Fibroblast of skin of left biceps (primary cell): ENCODE results near the gene GNS.

Experiments
- DNase-seq, 2 experiments: peaks; one replicate each; pipeline ENCODE4 v3.0.0-alpha.2; 2013; ENCODE audit warnings: low read depth in 2 of 2

Gene GNS

DNA sequence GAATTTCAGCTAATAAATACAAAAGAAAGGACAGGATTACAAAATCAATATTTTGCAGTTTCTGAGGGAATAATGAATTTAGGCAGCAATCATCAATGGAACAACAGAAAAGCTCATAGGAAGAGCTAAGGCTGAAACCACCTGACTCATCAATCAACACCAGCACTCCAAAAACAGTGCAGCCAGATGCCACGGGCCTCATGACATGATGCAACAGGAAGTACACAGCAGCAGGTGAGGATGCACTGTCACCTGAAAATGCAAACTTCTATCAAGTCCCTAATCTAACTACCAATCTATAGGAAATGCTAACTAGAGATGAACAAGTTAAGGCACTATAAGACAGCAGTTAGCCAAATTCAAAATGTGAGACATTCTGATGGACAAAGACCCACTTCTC, 21.7 kb downstream of the GNS start:
- DNase-seq: no peak

DNA sequence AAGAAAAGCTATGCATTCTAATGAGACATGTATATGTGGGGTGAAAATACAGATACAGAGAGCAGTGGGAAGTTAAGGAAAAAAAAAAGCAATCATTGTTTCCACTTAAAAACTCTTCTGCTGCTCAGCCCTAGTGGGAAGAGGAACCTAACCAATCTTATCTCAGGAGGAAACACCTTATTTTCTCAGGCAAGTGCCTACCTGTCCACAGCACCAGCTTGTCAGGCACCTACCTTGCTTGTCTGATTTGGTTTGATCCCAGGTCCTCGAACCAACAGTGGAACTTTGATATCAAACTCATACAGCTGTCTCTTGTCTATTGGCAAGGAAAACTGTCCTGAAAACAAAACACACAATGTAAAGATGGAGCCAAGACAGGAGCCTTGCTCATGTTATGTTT, 22.4 kb downstream of the GNS start:
- DNase-seq: no peak

DNA sequence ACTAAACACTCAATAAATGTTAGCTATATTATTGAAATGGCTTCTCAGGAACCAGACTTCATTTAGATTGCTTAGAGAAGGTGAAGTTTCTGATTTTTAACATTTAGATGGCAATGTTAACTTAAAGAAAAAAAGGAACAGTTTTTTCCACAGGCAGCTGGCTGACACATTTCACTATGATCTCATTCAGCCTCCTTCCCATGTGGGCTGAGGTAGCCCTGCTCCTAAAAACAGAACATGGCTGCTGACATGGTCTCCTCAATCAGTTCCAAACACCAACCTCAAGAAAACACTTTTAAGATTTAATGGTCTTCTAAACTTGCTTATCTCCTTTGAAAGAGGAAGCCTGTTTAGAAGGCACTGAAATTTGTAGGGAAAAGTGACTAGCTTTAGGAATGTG, 23.8 kb downstream of the GNS start:
- DNase-seq: no peak

DNA sequence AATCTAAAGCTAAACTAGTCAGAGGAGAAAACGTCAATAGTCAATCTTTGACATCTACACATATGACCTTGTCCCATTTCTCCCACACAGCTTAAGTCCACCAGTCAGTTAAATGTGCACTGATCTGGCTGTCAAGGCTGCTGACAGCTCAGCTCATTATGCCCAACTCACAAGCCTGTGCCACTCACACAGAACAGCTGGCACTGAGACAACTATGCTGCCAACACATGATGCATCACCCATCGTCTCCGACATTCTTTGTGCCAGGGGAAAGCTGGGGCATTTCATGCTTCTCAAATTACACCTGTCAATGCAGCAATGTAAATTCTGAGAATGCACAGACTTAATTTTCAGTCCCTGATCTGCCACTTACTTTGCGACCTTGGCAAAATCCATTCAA, 25.3 kb downstream of the GNS start:
- DNase-seq: no peak

DNA sequence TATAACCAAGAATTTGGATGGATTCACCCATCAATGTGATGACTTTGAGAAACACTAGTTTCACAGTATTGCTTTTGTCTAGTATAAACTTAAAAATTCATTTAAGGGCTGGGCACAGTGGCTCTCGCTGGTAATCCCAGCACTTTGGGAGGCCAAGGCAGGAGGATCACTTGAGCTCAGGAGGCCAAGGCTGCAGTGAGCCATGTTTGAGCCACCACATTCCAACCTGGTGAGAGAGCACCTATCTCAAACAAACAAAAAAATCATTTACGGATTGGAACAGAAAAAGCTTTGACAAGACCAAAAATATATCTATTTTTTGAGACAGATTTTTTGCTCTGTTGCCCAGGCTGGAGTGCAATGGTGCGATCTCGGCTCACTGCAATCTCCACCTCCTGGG, 27.5 kb downstream of the GNS start:
- DNase-seq: no peak

DNA sequence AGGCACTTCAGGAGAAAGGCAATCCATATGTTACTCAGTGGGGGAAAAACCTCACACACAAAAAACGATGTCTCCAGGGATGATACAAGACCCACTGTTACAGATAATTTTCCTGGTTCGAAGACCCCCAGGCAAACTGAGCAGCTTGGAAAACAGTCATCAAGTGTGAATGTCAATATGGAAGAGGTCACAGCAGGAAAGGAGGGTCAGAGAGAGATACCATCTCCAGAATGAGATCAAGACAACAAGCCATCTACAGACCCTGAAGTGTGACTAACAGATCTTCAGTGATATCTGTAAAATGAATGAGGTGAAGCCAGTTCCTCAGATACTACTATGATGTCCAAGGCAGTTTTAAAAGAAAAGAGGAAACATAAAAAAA, 28.6 kb downstream of the GNS start:
- DNase-seq: no peak

DNA sequence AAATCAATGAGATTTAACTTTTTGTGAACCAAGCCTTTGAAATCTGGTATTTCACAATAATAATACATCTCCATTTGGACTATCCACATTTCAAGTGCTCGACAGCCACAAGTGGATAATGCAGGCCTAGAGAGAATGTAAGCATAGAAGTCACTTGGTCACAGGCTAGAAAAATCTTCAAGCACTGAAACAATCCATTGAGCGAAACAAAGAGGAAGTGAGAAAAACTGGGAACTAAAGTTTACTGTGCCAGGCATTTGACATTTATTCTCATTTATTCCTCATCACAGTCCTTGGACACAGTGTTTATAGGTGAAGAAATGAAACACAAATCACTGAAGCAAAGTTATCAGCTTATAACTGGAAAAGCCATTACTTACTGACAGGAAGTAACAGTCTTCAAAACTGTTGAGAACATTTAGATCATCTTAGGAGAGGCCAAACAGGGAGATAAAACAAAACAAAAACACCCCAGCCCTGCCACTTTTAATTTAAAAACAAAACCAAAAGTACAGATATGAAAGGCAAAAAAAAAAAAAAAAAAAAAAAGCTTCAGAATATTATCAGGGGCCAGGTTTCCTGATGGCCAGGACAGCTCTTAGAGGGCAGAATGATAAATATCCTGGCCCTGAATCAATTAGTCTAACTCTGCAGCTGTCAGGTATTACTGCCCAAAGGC, 29.2 kb downstream of the GNS start:
- DNase-seq: no peak

DNA sequence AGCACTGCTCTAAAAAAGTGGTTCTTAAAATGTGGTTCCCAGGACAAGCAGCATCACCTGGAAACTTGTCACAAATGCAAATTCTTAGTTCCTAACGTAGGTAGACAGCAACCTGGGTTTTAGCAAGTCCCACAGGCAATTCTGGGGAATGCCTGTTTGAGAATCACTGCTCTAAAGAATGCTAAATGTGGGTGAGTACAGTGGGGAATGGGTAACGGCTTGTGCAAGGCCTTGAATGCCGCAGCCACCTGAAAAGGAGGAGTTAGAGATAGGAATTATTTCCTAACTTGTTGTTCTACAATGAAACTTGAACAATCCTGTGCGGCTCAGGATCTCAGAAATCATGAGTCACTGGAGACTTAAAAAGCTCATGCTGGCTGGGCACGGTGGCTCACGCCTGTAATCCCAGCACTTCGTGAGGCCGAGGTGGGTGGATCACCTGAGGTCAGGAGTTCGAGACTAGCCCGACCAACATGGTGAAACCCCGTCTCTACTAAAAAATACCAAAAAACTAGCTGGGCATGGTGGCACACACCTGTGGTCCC, 34.9 kb downstream of the GNS start:
- no peak for DNase-seq

DNA sequence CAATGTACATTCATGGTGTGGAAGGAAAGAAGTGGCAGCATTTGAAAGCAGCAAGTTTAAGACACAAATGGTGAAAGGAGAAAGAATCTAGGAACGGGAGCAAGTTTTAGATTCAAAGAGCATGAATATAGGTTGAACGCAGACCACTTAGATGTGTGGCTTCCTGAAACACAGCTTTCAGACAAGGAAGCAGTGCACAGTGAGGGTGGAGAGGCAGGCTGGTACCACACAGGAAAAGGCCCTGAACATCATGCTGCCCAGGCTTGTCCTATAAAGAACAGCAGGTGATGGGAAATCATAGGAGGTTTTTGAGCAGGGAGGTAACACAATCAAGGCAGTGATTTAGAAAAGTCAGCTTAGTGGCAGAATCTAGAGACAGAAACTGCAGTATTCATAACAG, 35.6 kb downstream of the GNS start:
- no peak for DNase-seq

DNA sequence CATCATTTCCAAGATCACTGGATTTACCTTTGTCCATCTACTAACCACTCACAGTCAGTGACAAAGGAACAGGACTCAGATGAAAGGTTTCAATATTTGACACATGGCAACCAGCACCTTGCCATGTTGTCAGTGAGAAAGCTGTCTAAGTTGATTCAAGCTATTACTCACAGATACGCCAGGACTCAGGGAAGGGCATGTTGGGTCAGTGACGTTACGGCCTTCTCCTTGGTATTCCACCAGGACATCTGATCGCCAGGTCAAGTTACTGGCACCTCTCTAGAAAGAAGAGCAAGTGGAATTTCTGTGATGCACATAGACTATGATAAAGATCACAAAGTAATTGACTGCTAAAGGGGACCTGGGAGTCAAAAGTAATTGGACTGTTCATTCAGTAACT, 36.4 kb downstream of the GNS start:
- DNase-seq: no peak

DNA sequence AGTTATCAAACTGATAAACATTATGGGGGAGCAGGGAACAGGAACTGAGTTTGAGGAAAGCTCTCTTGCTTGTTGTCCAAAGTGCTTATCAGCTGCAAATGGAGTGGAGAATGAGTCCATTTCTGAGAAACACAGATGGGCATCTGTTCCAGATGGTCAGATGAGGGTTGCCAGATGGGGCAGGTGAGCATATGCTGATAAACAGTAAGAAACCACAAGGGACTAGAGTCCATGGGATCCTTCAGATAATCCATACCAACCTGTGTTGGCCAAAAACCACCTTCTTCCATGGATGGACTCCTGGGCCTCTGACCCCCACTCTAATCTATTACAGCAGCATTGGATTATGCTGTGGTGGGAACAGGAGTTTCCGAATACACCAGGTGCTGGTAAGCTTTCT, 38.3 kb downstream of the GNS start:
- no peak for DNase-seq

DNA sequence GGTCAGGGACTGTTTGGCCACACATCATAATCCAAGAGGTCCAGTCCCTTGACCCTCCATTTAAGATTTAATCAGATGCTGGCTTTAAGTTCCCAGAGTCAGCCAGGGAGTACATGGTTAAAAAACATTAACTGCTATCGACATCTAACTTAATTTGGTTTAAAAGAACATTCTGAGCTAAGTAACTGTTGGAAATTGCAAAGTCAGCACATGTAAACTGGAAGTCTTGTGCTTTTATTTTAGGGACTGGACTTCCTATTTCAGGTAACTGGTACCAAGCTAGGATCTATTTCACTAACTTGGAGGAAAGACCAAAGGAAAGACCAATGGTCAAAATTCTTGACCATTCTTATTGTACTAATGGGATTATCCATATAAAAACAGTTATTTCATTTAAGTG, 40.6 kb downstream of the GNS start:
- DNase-seq: no peak

- DNase-seq: no peak
Observed at GRCh38 chr12:64716839-64717455, 42.3 kb downstream of the GNS start.

GRCh38 chr12:64716371-64716770, 42.8 kb downstream of the GNS start:
- DNase-seq: no peak

DNA sequence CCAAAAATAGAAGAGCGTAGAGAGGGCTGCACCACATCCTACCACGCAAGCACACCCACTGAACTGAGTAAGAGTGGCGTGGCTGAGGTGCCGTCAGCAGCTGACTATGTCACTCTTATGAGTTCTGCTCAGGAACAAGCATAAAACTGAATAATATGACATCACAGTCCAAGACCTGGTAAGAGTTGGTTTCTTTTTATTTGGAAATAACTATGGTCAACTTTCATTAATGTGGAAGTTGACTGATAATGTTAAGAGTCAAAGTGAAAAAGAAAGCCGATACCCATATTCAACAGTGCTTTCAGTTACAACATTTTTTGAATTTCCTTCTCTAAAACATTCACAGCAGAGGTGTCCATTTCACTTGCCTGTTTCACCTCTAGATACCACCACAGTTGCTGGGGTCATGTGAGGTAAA, 44.6 kb downstream of the GNS start:
- no peak for DNase-seq

- DNase-seq: no peak
Observed at GRCh38 chr12:64713376-64713775, 45.8 kb downstream of the GNS start.

- DNase-seq: no peak
Observed at GRCh38 chr12:64709429-64709828, 49.8 kb downstream of the GNS start.

DNA sequence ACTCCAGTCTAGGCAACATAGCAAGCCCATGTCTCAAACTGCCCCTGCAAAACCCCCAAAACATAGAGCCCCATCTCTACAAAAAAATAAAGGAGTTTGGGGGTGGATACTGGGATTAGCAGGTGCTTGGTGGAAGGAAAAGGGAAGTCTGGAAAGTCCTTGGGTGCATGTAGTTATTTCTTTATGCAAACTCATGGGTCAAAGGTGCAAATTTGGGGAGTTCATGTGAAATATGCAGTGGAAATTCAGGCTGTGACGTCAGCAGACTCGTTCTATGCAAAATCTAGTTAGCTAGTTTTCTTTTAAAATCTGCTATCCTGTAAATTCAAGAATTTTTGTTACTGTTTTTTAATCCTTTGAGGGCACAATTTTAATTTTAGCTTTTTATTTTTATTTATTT, 51.3 kb downstream of the GNS start:
- DNase-seq: no peak

DNA sequence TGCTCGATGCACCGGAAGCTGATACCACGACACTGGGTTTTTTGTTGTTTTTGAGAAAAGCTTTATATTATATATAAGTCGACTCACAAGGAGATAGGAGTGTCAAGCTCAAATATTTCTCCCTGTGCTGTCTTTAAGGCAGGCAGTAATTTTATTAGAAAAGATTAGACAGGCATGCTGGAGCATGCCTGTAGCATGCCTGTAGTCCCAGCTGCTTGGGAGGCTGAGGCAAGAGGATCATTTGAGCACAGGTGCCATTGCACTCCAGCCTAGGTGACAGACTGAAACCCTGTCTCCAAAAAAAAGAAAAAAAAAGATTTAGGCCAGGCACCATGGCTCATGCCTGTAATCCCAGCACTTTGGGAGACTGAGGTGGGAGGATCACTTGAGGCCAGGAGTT, 51.8 kb downstream of the GNS start:
- DNase-seq: no peak

DNA sequence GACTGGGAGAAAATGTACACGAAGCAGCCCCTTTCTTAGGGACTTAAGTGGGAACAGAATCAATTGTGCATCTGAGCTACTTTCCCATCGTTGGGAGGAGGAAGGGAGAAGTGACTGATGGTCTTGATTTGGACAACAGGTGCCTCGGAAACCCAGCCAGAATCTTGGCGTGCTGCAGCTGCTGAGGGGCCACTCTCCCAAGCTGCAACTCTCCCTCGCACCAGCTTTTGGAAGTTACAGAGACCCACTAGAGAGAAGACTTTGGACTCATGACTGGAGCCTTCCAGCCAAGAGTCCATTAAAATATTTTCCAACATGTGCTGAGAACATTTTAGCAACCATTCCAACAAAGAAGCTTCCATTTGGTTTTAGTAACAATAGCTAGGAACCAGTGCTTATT, 52.3 kb downstream of the GNS start:
- DNase-seq: no peak

- no peak for DNase-seq
Observed at GRCh38 chr12:64706306-64706705, 52.9 kb downstream of the GNS start.

GRCh38 chr12:64701283-64701682, 57.9 kb downstream of the GNS start:
- no peak for DNase-seq

GRCh38 chr12:64700532-64700931, 58.7 kb downstream of the GNS start:
- DNase-seq: no peak
